ENCODE results near the gene CRTC1.

GRCh38 chr19:18780081-18780480, 96.6 kb downstream of the CRTC1 start:
- no peak for TF ChIP-seq EZH2 (conservative IDR thresholded peaks at IDR 0.05; ENCODE audit: low read depth, low read length)
- TF ChIP-seq TAF1 (CRISPR knock-in tag; IDR thresholded peaks at IDR 0.05): no peak
- TF ChIP-seq SP1 (IDR thresholded peaks at IDR 0.05): no peak
- no peak for TF ChIP-seq SP1 (CRISPR knock-in tag; IDR thresholded peaks at IDR 0.05)
- no peak for TF ChIP-seq NCOA5 (CRISPR knock-in tag; IDR thresholded peaks at IDR 0.05)
- no peak for TF ChIP-seq CTCF (CRISPR knock-in tag; IDR thresholded peaks at IDR 0.05)
- TF ChIP-seq MYPOP (CRISPR knock-in tag; IDR thresholded peaks at IDR 0.05): no peak
- no peak for TF ChIP-seq ZMYM2 (CRISPR knock-in tag; IDR thresholded peaks at IDR 0.05)

All from HepG2 (cell line).